Astrocyte of the spinal cord (primary cell): ENCODE results near the gene AQP12A.

ENCODE experiments used
- DNase-seq: peaks from one replicate; pipeline ENCODE4 v3.0.0; 2011; ENCODE audit warnings: low read depth, low spot score
- H3K4me3 ChIP-seq: 2 replicates; pipeline ENCODE4 v1.5.1; 2011; ENCODE audit warnings: low read depth, mild to moderate bottlenecking, low read length, moderate library complexity
- CTCF ChIP-seq: IDR thresholded peaks from 2 replicates; pipeline ENCODE4 v1.5.1; 2012; ENCODE audit warnings: low read depth, mild to moderate bottlenecking, low read length, inconsistent platforms
- in situ Hi-C: cut with HindIII; loops from 2 replicates; pipeline ENCODE4 v1.10.0; 2017; ENCODE audit warnings: low sequenced_read_pairs

AQP12A gene

DNA sequence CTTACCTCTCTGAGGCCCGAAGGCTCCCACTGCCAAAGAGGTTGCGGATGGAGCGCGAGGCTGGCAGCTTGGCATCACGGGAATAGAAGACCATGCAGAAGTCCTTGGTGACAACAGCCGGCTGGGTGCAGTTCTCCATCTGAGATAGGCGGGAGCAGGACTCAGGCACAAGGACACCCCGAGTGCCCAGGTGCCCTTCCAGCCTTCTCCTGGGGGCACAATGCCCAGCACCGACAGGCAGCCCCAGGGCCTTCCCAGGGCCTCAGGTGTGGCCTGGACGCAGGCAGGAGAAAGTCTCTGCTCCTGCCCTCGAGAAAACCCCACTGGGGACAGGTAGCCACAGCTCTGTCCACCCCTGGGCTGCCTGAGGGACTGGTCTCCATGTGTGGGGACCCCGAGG, 33.6 kb downstream of the AQP12A start:
- no peak for DNase-seq
- in situ Hi-C loops = no loop called here
- H3K4me3 ChIP-seq = no peak overlapping the region
- TF ChIP-seq CTCF = no peak

GRCh38 chr2:240725671-240726070, 34.0 kb downstream of the AQP12A start:
- DNase-seq = no peak
- H3K4me3 ChIP-seq = no peak overlapping the region
- in situ Hi-C loops = no loop called here
- no peak for TF ChIP-seq CTCF

DNA sequence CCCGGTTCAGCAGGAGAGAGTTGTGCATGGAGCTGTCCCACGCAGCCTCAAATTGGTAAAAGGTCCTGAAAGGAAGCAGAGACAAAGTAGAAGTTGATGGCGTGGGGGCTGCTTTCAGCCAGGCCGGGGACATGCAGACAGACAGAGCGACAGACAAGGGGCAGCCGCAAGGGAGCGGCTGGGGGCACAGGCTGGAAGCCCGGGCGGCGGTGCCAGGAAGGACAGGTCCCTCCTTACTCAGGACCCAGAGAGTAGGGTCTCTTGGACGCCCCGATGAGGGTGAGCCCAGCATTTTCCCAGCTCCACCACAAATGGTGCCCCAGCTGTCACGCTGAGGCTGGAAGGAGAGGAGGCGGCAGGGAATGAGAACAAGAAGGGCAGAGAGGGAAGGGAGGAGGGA, 35.2 kb downstream of the AQP12A start:
- no peak overlapping the region for H3K4me3 ChIP-seq
- TF ChIP-seq CTCF = no peak
- in situ Hi-C loops = no loop called here
- no peak for DNase-seq

DNA sequence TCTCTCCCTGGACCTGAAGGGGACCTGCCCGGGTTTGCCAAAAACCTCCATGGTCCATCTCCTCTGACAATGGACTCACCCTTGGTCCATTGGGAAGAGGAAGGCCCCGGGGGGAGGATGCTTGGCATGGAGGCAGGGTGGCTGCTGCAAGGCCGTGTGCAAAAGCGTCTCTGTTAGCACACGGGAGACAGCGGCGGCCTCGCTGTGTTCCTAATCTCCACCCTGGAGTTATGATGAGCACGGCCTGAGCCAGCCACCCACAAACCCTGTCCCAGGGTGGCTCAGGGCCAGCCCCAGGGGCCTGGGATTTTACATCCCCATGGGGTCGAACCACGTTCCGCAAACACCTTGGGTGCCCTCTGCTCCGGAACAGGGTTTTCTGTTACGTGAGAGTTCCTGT, 35.8 kb downstream of the AQP12A start:
- no peak for TF ChIP-seq CTCF
- DNase-seq = no peak
- no peak overlapping the region for H3K4me3 ChIP-seq
- in situ Hi-C loops = no loop called here

DNA sequence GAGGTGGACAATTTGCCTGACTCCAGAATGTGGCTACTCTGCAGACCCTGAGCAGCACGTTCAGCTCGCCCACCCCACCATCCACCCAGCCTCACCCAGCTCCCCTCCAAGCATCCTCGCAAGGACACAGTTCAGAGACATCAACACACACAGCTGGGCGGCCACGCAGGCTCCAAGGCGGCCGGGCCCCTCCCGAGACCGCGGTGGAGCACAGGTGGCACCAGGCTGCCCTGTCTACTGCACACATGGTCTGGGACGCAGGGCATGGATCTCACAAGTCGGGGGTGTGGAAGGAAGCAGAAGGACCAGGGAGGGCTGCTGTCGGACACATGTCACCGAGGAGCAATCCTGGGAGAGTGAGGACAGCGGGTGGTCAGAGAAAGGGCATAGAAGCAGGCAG, 36.2 kb downstream of the AQP12A start:
- in situ Hi-C loops = no loop called here
- DNase-seq = no peak
- no peak overlapping the region for H3K4me3 ChIP-seq
- no peak for TF ChIP-seq CTCF

GRCh38 chr2:240728361-240728760, 36.7 kb downstream of the AQP12A start:
- no peak for TF ChIP-seq CTCF
- no peak for DNase-seq
- in situ Hi-C loops = no loop called here
- no peak overlapping the region for H3K4me3 ChIP-seq

GRCh38 chr2:240728827-240729226, 37.2 kb downstream of the AQP12A start:
- H3K4me3 ChIP-seq = no peak overlapping the region

More at GRCh38 chr2:240728827-240729226, 37.2 kb downstream of the AQP12A start:
- in situ Hi-C loops = no loop called here
- TF ChIP-seq CTCF = no peak
- no peak for DNase-seq
